ENCODE data around the gene NOX4. TPM values are rescaled to one million over a fixed set of nuclear protein-coding genes. Genes with fewer than 3 reads are reported as not detected.

NOX4 gene
- polyA plus RNA-seq, 3 donors = not detected

- Histone ChIP-seq H3K27me3 (ENCODE audit: control insufficient read depth in 2 of 2, insufficient read depth in 2 of 2, low read length in 2 of 2) (no peaks in the 10 kb centered on the region), H3K4me1 (ENCODE audit: control insufficient read depth in 1 of 2, insufficient read depth in 2 of 2, low read length in 2 of 2) (no peaks in the 10 kb centered on the region), H3K36me3 (replicated peaks in 1 of 2; ENCODE audit: control insufficient read depth in 1 of 2, insufficient read depth in 2 of 2, low read length in 2 of 2) (no peaks in the 10 kb centered on the region), H3K9me3 (replicated peaks in 1 of 2; ENCODE audit: control insufficient read depth in 1 of 2, insufficient read depth in 1 of 2, low read length in 2 of 2) (no peaks in the 10 kb centered on the region), H3K4me3 (replicated peaks in 1 of 3; ENCODE audit: low read depth in 2 of 3, low read length in 3 of 3) (no peak overlapping the region), H3K4me2 (replicated peaks; ENCODE audit: extremely low read depth, low read length, poor library complexity, severe bottlenecking) (no peak overlapping the region), H4K20me1 (ENCODE audit: insufficient read depth, low read length) (no peaks in the 10 kb centered on the region), H3K79me2 (ENCODE audit: insufficient read depth, low read length) (no peaks in the 10 kb centered on the region), H3K27ac (ENCODE audit: low read depth in 1 of 2, low read length in 2 of 2) (no peak overlapping the region), H3K9ac (ENCODE audit: insufficient read depth, low read length, poor library complexity, severe bottlenecking) (no peak overlapping the region), H2AFZ (ENCODE audit: insufficient read depth, low read depth, low read length, poor library complexity, severe bottlenecking) (no peak overlapping the region)
- peaks cover 0 to 4% (median under 1%) of the 10 kb centered on the region in 7 donors for H3K9me3 Mint-ChIP-seq
- no peak overlapping the region for H3K27ac Mint-ChIP-seq
- H3K4me3 Mint-ChIP-seq = no peak overlapping the region
- peaks cover 1 to 2% (median 1%) of the 10 kb centered on the region in 3 donors for H3K27me3 Mint-ChIP-seq (ENCODE audit: low read depth in 3 of 3)
- DNase-seq = no peak
- TF ChIP-seq CTCF (IDR thresholded peaks at IDR 0.05) = no peak
- no peaks in the 10 kb centered on the region for H3K4me1 Mint-ChIP-seq
- intact Hi-C loops (cut with micrococcal nuclease) = no loop called here
- 82% methylated on average over 4 of the region's 4 CpGs for WGBS (ENCODE audit: insufficient coverage)
- no peaks in the 10 kb centered on the region for H3K36me3 Mint-ChIP-seq
Observed at GRCh38 chr11:89535221-89535620, 44.0 kb upstream of the NOX4 start.

GRCh38 chr11:89529626-89530380 is 38.6 kb upstream of the NOX4 start:
- Mint-ChIP-seq H3K27ac (no peak overlapping the region), H3K4me3 (no peak overlapping the region)

More at GRCh38 chr11:89529626-89530380, 38.6 kb upstream of the NOX4 start:
- no peak overlapping the region for H3K9ac ChIP-seq (ENCODE audit: insufficient read depth, low read length, poor library complexity, severe bottlenecking)
- no peak for TF ChIP-seq CTCF (IDR thresholded peaks at IDR 0.05)
- Mint-ChIP-seq H3K9me3 (peaks cover 0 to 2% (median 0%) of the 10 kb centered on the region in 7 donors), H3K27me3 (ENCODE audit: low read depth in 3 of 3) (no peaks in the 10 kb centered on the region), H3K4me1 (no peaks in the 10 kb centered on the region), H3K36me3 (no peaks in the 10 kb centered on the region)
- WGBS (ENCODE audit: insufficient coverage) = no CpG with 5 or more reads among the region's 2 CpGs
- no peaks in the 10 kb centered on the region for H3K4me1 ChIP-seq (ENCODE audit: control insufficient read depth in 1 of 2, insufficient read depth in 2 of 2, low read length in 2 of 2)
- H3K79me2 ChIP-seq (ENCODE audit: insufficient read depth, low read length) = no peaks in the 10 kb centered on the region
- no peak for DNase-seq
- H3K4me3 ChIP-seq (replicated peaks in 1 of 3; ENCODE audit: low read depth in 2 of 3, low read length in 3 of 3) = no peak overlapping the region
- H3K27ac ChIP-seq (ENCODE audit: low read depth in 1 of 2, low read length in 2 of 2) = no peak overlapping the region
- no peaks in the 10 kb centered on the region for H4K20me1 ChIP-seq (ENCODE audit: insufficient read depth, low read length)
- intact Hi-C loops (cut with micrococcal nuclease) = no loop called here
- H3K27me3 ChIP-seq (ENCODE audit: control insufficient read depth in 2 of 2, insufficient read depth in 2 of 2, low read length in 2 of 2) = no peaks in the 10 kb centered on the region
- H2AFZ ChIP-seq (ENCODE audit: insufficient read depth, low read depth, low read length, poor library complexity, severe bottlenecking) = no peak overlapping the region
- H3K4me2 ChIP-seq (replicated peaks; ENCODE audit: extremely low read depth, low read length, poor library complexity, severe bottlenecking) = no peak overlapping the region
- H3K9me3 ChIP-seq (replicated peaks in 1 of 2; ENCODE audit: control insufficient read depth in 1 of 2, insufficient read depth in 1 of 2, low read length in 2 of 2) = peaks cover 0 to 4% of the 10 kb centered on the region in 2 donors
- H3K36me3 ChIP-seq (replicated peaks in 1 of 2; ENCODE audit: control insufficient read depth in 1 of 2, insufficient read depth in 2 of 2, low read length in 2 of 2) = no peaks in the 10 kb centered on the region

Measured in CD14-positive monocyte (primary cell).